NB4 (cell line): ENCODE measurements around the gene TAF10.
A peak's percentile ranks its signal among the peaks of the same experiment; 100 is the strongest.

Experiments
- CTCF ChIP-seq: IDR thresholded peaks from one replicate; pipeline ENCODE4 v1.5.1; 2012; ENCODE audit warnings: low read depth, low read length
- POLR2A ChIP-seq: IDR thresholded peaks from 2 replicates; pipeline ENCODE4 v1.6.1; 2011; ENCODE audit warnings: mild to moderate bottlenecking; ENCODE audit not compliant: insufficient read length; ENCODE audit errors: extremely low read depth

GRCh38 chr11:6606471-6607189 is 5.4 kb downstream of the TAF10 start:
- peak; percentile 30 for TF ChIP-seq POLR2A
- TF ChIP-seq CTCF, result no peak
